Spleen (tissue), 11 donors: ENCODE measurements around the gene KLK15. TPM values are rescaled to one million over a fixed set of nuclear protein-coding genes. Genes with fewer than 3 reads are reported as not detected.

Experiments used
- DNase-seq: peaks from one replicate; pipeline ENCODE4 v3.0.0-alpha.2; 2020
- H3K27ac ChIP-seq, 8 donors: fragments of 200-600 bp; sonication (generic) in 7 of 8; 1 replicate in 4 of 8; 2 replicates in 4 of 8; pipeline versions ENCODE4 v1.5.0 to v1.8.0; 2016 to 2021; ENCODE audit warnings: inconsistent platforms in 4 of 8, mild to moderate bottlenecking in 4 of 8, moderate library complexity in 1 of 8
- H3K27me3 ChIP-seq, 7 donors: fragments of 200-600 bp; sonication (generic) in 6 of 7; replicated peaks in 1 of 7; 1 replicate in 4 of 7; 2 replicates in 3 of 7; pipeline versions ENCODE4 v1.5.0 to v1.8.0; 2016 to 2021; ENCODE audit warnings: inconsistent platforms in 3 of 7, mild to moderate bottlenecking in 1 of 7
- H3K36me3 ChIP-seq, 6 donors: fragments of 200-600 bp; sonication (generic) in 5 of 6; 1 replicate in 4 of 6; 2 replicates in 2 of 6; pipeline versions ENCODE4 v1.5.0 to v1.8.0; 2016 to 2021; ENCODE audit warnings: inconsistent platforms in 2 of 6
- H3K4me1 ChIP-seq, 6 donors: fragments of 200-600 bp; sonication (generic) in 5 of 6; 1 replicate in 3 of 6; 2 replicates in 3 of 6; pipeline versions ENCODE4 v1.5.0 to v1.8.0; 2016 to 2021; ENCODE audit warnings: inconsistent platforms in 3 of 6
- H3K4me3 ChIP-seq, 8 donors: fragments of 200-600 bp; sonication (generic) in 7 of 8; 1 replicate in 4 of 8; 2 replicates in 4 of 8; pipeline versions ENCODE4 v1.5.0 to v1.8.0; 2016 to 2021; ENCODE audit warnings: inconsistent platforms in 4 of 8, mild to moderate bottlenecking in 4 of 8, moderate library complexity in 2 of 8
- H3K9me3 ChIP-seq, 8 donors: fragments of 200-600 bp; sonication (generic) in 7 of 8; 1 replicate in 4 of 8; 2 replicates in 4 of 8; pipeline versions ENCODE4 v1.5.0 to v1.8.0; 2016 to 2021; ENCODE audit warnings: inconsistent platforms in 4 of 8
- CTCF ChIP-seq, 11 experiments: fragments of 200-600 bp in 7 of 11; fragments of 450-650 bp in 4 of 11; sonication (generic) in 4 of 11; IDR thresholded peaks in 8 of 11; conservative IDR thresholded peaks in 3 of 11; 1 replicate in 7 of 11; 2 replicates in 4 of 11; pipeline versions ENCODE4 v1.4.0 to v1.8.0; 2016 to 2021; ENCODE audit warnings: antibody characterized with exemption in 11 of 11, inconsistent platforms in 4 of 11, mild to moderate bottlenecking in 1 of 11
- POLR2A ChIP-seq, 3 donors: fragments of 450-650 bp; IDR thresholded peaks; one replicate each; pipeline ENCODE4 v1.5.1; 2017; ENCODE audit warnings: antibody characterized with exemption in 3 of 3, mild to moderate bottlenecking in 1 of 3
- POLR2AphosphoS5 ChIP-seq, 3 donors: sonication (generic); formaldehyde crosslinking; IDR thresholded peaks; one replicate each; pipeline ENCODE4 v1.5.1; 2017; ENCODE audit warnings: antibody characterized with exemption in 3 of 3
- WGBS, 5 donors: extraction: QIAGEN DNeasy Blood & Tissue Kit in 3 of 5; methylation state at CpG; one replicate each; pipeline versions ENCODE4 v1.1.5 to v1.1.7; 2013 to 2018; 5-methylcytosine and 5-hydroxymethylcytosine counted together
- intact Hi-C: fragments of 100-400 bp; cut with DNase I; formaldehyde crosslinking; loops from one replicate; pipeline ENCODE4 v1.15.0; 2023; ENCODE audit warnings: low total_unique reads
- polyA plus RNA-seq, 3 donors: library from polyadenylated mRNA; stranded (reverse); fragments of 200-250 nt; gene quantifications; one replicate each; pipeline ENCODE4 v1.2.1, GENCODE V29; 2013
- total RNA-seq, 7 donors: library from RNA; depleted of rRNA in 3 of 7; stranded (reverse); fragments of >200 nt in 3 of 7; fragmentation: NEBNext Ultra II Directional in 4 of 7; extraction: Animal tissue kit (Norgen Biotek cat#: 25700) in 4 of 7; gene quantifications; one replicate each; pipeline versions ENCODE4 v1.1.0 to v1.2.1, GENCODE V29; 2016 to 2021
- donor health status: healthy with polysubstance abuse.
- donor health status: DM: no; HTN: no; CAD: no; lungs with moderate emphysema.
- donor health status: DM: no; HTN: no; CAD: no.
- donor health status: Bipolar disorder and iron deficiency.
- donor health status: healthy.
- donor health status: DM: no; HTN: no; CAD: no.
- donor health status: DM: yes; HTN: yes; CAD: no.

The KLK15 gene
- total and polyA plus RNA-seq, 10 donors: 0.07 to 0.13 TPM; not detected in 8

DNA sequence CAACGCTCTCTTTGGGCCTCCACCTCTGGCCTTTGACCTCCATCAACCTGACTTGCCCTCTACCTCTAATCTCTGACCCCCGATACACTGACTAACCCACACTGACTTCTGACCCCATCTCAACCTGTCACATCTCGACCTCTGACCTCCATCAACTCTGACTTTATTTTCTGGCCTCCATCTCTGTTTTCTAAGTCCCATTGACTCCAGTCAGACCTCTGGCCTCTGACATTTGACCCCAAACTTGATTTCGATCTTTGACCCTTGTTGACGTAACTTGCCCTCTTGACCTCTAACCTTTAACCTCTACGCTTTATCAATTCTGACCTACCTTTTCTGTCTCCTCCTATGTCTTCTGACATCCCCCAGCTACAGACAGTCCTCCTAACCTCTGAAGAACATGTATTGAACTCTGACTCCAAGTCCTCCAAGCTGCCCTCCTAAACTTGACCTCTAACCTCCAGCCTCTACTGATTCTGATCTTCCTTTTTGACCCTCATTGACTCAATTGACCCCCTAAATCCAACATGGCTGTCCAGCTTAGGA lies 42.4 kb downstream of the KLK15 start:
- TF ChIP-seq POLR2AphosphoS5 (IDR thresholded peaks at IDR 0.05): no peak
- no peak for TF ChIP-seq CTCF (IDR thresholded peaks at IDR 0.05 in 8 of 11, conservative IDR thresholded peaks at IDR 0.05 in 3 of 11)
- TF ChIP-seq POLR2A (IDR thresholded peaks at IDR 0.05): no peak
- DNase-seq: no peak
- 89 to 92% (median 90%) methylated on average over 6 of the region's 6 CpGs for WGBS, 5 donors
- Histone ChIP-seq H3K36me3 (peaks cover 0 to 11% (median 0%) of the 10 kb centered on the region in 6 donors), H3K27me3 (peaks cover 0 to 5% (median 0%) of the 10 kb centered on the region in 7 donors), H3K9me3 (no peaks in the 10 kb centered on the region), H3K27ac (no peak overlapping the region), H3K4me1 (peaks cover 0 to 10% (median 0%) of the 10 kb centered on the region in 6 donors), H3K4me3 (no peak overlapping the region)
- intact Hi-C loops: no loop called here

DNA sequence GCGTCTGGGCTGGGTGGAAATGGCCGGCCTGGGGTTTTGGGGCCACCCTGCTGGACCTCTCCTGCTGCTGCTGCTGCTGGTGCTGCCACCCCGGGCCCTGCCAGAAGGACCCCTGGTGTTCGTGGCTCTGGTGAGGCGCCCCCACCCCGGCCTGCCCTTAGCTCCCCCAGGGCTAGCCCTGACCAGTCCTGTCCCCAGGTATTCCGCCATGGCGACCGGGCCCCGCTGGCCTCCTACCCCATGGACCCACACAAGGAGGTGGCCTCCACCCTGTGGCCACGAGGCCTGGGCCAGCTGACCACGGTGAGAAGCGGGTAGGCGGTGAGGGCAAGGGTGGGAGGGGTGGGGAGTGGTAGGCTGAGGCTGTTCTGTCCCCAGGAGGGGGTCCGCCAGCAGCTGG lies 43.0 kb downstream of the KLK15 start, which contains the start of gene ACP4:
ACP4 (plus strand) TSS at position 20 of the 400 bp plus-strand sequence; CDS start at position 20, 0 bp downstream.
- H3K4me1 ChIP-seq: peaks cover 0 to 10% (median 0%) of the 10 kb centered on the region in 6 donors
- no peak for TF ChIP-seq POLR2AphosphoS5 (IDR thresholded peaks at IDR 0.05)
- TF ChIP-seq POLR2A (IDR thresholded peaks at IDR 0.05): no peak
- no peaks in the 10 kb centered on the region for H3K9me3 ChIP-seq
- no peak within 1 kb of the TSS for H3K4me3 ChIP-seq
- H3K27ac ChIP-seq: no peak within 1 kb of the TSS
- intact Hi-C loops: no loop called here
- 76 to 100% (median 88%) methylated on average over 9 to 15 of the region's 15 CpGs for WGBS, 5 donors
- peaks cover 0 to 5% (median 0%) of the 10 kb centered on the region in 6 donors for H3K36me3 ChIP-seq
- DNase-seq: no peak
- H3K27me3 ChIP-seq: peaks cover 0 to 5% (median 0%) of the 10 kb centered on the region in 7 donors

- no peaks in the 10 kb centered on the region for H3K9me3 ChIP-seq
- intact Hi-C loops: no loop called here
- 80 to 92% (median 89%) methylated on average over 12 of the region's 12 CpGs for WGBS, 5 donors
- H3K27ac ChIP-seq: no peak overlapping the region
- no peak overlapping the region for H3K4me3 ChIP-seq
- no peaks in the 10 kb centered on the region for H3K36me3 ChIP-seq
- H3K4me1 ChIP-seq: peaks cover 2 to 8% (median 5%) of the 10 kb centered on the region in 6 donors
- peaks cover 0 to 31% (median 7%) of the 10 kb centered on the region in 7 donors for H3K27me3 ChIP-seq
- no peak for DNase-seq
- TF ChIP-seq POLR2A (IDR thresholded peaks at IDR 0.05) (no peak), POLR2AphosphoS5 (IDR thresholded peaks at IDR 0.05) (no peak), CTCF (IDR thresholded peaks at IDR 0.05 in 8 of 11, conservative IDR thresholded peaks at IDR 0.05 in 3 of 11) (no peak)
Measured at GRCh38 chr19:50785329-50785728, 48.0 kb downstream of the KLK15 start.

GRCh38 chr19:50784710-50785109 lies 48.7 kb downstream of the KLK15 start:
- no peak for DNase-seq
- Histone ChIP-seq H3K4me3 (no peak overlapping the region), H3K27me3 (peaks cover 3 to 38% (median 13%) of the 10 kb centered on the region in 7 donors), H3K4me1 (peaks cover 2 to 8% (median 5%) of the 10 kb centered on the region in 6 donors), H3K27ac (no peak overlapping the region), H3K36me3 (no peaks in the 10 kb centered on the region), H3K9me3 (no peaks in the 10 kb centered on the region)
- intact Hi-C loops: loop anchor here (5.0 kb wide), 1 partner anchor 427 kb away; no protein-coding TSS in a partner anchor
- WGBS, 5 donors: 92 to 96% (median 93%) methylated on average over 3 of the region's 3 CpGs
- no peak for TF ChIP-seq CTCF (IDR thresholded peaks at IDR 0.05 in 8 of 11, conservative IDR thresholded peaks at IDR 0.05 in 3 of 11)
- no peak for TF ChIP-seq POLR2AphosphoS5 (IDR thresholded peaks at IDR 0.05)
- TF ChIP-seq POLR2A (IDR thresholded peaks at IDR 0.05): no peak
